ENCODE results near the gene YPEL3.

DNA sequence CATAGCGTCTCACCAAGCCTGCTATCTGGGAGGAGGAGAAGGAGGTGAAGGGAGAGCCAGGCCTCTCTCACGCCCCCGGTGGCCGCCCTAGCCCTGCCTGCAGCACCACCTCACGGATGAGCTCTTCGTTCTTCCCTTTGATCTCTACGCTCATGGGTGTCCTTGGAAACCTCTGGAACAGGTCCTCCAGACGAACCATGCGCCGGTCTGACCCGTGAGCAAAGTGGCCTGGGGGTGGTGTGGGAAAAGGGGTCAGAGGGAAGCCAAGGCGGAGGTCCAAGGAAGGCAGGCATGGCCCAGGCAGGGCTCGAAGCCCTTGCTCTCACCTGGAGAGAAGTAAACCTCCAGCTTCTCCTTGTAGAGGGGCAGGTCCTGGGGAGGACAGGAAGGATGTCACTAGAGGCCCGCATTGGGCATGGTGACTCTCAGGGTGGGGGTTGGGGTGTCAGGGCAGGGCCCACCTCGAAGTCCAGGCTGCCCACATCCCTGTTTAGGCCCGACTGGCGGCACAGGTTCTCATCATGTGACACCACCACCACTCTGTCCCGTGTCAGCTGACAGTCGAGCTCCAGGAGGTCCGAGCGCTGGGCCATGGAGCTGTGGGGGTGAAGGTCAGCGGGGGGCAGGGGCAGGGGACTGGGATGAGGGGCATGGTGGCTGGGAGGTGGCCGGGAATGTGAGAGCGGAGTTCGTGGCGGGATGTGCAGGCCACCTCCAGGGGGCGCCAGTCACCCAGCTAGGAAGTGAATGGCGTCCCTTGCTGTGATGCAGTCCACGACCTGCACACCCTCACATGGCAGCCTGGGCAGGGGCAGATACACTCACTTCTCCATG lies 16.4 kb upstream of the YPEL3 start:
- no peak for TF ChIP-seq POLR2AphosphoS5 (IDR thresholded peaks at IDR 0.05)
- TF ChIP-seq, protein P1, sequence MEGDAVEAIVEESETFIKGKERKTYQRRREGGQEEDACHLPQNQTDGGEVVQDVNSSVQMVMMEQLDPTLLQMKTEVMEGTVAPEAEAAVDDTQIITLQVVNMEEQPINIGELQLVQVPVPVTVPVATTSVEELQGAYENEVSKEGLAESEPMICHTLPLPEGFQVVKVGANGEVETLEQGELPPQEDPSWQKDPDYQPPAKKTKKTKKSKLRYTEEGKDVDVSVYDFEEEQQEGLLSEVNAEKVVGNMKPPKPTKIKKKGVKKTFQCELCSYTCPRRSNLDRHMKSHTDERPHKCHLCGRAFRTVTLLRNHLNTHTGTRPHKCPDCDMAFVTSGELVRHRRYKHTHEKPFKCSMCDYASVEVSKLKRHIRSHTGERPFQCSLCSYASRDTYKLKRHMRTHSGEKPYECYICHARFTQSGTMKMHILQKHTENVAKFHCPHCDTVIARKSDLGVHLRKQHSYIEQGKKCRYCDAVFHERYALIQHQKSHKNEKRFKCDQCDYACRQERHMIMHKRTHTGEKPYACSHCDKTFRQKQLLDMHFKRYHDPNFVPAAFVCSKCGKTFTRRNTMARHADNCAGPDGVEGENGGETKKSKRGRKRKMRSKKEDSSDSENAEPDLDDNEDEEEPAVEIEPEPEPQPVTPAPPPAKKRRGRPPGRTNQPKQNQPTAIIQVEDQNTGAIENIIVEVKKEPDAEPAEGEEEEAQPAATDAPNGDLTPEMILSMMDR (IDR thresholded peaks at IDR 0.05), result peak; percentile 29 to 68 (median 63)

Measured in sigmoid colon (tissue), 4 donors.